ENCODE results near the gene DDI2.
"Not testable (repeated sequence)": the region's sequence is repeated elsewhere in the genome, so short reads cannot be mapped to it uniquely, and the experiment has no call there.

The DDI2 gene

DNA sequence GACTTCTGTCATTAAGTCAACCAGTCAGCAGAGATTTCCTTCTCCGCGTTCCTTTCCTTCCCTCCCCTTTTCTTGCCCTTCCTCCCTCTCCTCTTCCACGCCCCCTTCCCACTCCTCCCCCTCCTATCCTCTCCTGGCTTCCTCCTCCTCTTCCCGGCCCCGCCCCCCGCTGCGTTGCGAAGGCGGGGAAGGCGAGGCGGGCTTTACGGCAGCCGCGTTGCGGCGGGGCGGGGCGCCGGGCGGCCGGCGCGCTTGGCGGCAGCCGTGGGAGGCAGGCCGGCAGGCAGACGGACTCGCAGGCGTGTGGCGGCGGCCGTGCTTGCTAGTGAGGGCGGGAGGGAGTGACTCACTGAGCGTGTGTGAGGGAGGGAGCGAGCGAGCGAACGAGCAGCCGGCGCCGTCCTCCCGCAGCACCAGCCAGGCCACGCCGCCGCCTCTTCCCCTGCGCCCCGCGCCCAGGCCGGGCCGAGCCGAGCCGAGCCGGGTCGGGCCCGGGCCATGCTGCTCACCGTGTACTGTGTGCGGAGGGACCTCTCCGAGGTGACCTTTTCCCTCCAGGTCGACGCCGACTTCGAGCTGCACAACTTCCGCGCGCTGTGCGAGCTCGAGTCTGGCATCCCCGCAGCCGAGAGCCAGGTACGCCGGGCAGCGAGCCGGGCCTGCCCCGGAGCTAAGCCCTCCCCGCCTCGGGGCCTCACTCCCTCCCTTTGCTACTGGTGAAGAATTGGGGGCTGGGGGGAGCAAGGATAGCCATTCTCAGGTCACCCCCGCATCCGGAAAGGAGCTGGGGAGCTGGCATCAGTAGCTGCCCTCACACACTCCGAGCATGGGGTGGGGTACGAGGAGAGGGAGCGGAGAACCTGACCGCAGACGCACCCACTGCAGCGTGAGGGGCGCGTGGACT lies at the start of gene DDI2:
DDI2 (plus strand) TSS at position 286 of the 904 bp plus-strand sequence; CDS start at position 499, 213 bp downstream.
- DNase-seq, result peak; percentile 94

DNA sequence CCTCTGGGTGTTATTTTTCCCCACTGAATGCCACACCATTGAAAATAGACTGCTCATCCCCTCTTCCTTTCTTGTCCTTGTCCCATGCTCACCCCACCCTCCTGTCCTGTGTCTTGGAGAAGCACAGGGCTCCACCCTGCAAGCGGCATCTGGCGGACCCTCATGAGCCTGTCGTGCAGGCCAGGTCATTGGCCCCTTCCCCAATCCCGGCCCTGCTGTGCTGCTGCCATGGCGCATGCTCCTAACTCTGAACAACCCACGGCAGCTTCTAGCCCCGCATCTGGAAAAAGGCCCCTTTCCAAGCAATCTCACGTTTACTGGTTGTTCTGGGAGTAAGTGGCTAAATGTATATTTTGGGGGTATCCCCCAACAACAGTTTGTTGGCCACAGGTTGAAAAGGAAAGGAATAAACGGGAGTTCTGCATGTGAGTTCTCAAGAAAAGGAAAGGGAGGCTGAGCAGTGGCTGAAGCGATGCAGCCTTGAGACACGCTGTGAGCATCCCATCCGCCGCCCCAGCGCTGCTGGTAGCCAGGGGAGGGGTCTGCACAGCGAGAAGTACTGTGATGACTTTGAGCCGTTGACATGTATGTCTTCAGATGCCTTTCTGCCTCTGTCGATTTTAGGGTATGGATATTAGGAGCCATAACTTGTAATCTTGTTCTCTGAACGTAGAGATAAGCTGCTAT lies 48.7 kb upstream of the DDI2 start:
- no peak for DNase-seq

DNA sequence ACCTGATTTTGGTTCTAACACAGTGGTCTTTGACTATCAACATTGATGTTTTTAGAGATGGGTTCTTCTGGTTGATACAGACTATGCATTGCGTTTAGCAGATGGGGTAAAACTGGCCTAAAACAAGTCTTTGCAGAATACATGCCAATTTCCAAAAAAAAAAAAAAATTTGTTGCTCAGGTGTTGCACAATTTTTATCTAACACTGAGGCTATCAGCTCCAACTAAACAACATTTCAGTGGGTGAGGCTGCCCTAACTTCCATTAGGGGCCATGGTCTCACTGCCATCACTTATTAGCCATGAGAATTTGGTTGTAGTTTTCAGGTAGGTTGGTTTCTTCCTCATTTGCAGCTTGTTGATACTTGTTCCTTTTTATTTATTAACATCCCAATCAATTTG lies 46.4 kb upstream of the DDI2 start:
- no peak for DNase-seq

DNA sequence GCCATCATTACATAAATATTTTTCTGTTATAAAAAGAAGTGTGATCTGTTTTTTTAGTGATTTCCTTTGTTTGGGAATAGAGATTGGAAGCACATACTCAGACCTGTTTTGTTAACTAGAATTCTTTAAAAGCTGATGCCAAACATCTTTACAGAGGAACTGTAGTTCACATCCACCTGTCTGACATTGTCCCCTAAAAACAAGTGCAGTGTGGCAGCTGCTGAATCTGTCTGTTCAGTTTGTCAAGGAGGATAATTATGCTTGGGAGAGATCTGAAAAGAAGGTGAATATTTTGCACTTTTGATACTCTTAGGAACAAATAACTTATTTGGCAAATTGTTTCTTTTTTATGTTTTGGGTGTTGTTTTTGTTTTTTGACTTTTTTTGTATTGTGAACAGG lies 46.0 kb upstream of the DDI2 start:
- DNase-seq, result no peak

DNA sequence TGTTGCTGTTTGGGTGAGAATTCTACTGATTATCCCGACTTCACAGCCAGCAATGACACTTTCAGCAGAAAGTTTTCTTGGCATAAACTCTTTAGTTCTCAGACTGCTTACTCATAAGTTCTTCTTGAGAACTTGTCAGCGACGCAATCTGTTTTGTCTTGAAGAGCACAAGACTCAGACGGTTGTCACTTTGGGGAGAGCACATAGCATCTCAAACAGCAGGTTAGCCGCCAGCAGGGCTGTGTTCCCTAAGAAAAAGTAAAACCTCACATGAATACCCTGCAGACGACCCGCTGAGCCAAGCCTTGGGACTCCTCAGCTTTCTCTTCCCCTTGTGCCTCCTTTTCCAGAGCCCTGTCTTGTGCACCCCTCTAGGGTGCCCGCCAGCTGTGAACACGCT lies 43.8 kb upstream of the DDI2 start:
- no peak for DNase-seq

DNA sequence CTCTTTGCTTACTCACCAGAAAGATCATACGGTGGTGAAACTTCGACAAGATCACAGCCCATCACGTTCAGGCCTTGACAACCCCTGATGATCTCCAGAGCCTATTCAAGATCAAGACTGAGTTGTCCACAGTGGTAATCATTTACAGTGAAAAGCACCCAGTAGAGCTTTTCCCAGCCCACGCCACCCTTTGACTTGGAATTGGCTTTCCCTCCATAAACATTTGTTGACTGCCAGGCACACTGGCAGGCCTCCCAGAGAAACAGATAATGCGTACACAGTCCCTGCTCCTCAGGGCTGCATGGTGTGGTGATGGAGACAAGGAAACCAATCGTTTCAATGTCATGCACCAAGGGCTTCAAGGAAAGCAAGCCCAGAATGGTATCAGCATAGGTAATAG lies 42.5 kb upstream of the DDI2 start:
- no peak for DNase-seq

DNA sequence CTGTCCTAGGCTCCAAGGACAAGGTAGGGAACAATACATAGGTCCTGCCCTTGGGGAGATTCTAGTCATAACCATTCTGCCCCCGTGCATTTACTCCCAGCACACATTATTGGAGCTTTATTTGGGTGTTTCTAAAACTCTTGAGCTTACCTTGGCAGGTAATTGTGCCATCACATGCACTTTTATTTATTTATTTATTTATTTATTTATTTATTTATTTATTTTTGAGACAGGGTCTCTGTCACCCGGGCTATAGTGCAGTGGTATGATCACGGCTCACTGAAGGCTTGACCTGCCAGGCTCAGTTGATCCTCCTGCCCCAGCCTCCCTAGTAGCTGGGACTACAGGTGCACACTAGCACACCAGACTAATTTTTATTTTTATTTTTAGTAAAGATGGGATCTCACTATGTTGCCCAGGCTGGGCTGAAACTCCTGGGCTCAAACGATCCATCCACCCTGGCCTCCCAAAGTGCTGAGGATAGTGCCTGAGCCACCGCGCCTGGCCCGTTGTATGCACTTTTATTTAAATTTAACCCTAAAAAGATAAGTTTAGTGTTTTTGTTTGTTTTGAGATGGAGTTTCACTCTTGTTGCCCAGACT lies 41.6 kb upstream of the DDI2 start:
- DNase-seq, result no peak

DNA sequence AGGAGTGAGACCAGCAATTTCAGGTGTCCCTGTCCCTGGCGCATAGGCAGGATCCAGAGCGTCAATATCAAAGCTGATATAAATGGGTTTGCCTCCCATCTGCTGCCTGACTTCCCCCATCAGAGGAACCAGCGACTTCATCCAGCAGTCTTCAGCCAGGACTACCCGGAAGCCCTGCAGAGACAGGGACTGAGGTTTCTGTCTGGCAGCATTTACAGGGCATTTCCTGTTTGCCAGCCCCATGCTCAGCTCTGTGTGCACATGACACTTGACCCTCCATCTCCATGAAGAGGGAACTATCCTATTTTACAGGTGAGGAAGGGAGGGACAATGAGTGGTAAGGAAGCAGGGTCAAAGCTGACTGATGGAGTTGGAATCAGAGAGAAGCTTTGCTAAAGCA lies 39.6 kb upstream of the DDI2 start:
- DNase-seq, result no peak

DNA sequence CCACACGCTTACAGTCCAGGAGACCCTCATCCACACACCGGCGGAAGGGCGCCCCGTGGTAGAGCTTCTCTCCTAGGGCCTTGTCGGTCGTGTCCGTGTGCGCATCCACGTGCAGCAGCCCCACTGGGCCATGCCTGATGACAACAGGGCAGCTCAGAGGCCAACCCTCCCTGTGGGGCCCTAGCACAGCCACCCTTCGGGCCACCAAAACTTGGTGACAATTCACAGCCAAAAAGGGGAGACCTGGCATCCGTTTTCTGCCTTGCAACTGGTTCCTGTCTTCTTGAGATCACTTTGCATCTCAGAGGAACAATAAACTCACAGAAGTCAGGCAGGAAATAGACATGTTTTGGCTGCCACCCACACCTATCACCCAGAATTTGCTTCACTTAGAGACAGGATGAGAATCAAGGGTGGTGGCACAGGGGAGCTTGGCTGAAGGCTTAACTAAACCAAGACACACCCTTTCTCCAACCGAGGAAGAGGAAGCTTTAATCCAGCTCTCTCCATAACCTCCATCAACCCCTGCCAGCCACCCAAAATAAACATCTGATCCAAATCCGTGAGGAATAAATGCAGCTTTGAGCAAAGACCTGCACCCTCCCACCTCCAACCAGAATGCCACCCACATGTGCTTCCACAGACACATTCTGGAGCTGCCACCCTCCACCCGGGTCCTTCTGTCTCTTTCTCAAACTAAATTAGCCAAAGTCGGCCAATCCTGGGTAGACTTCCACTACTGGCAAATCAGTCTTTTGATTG lies 38.2 kb upstream of the DDI2 start:
- DNase-seq, result peak; percentile 37

DNA sequence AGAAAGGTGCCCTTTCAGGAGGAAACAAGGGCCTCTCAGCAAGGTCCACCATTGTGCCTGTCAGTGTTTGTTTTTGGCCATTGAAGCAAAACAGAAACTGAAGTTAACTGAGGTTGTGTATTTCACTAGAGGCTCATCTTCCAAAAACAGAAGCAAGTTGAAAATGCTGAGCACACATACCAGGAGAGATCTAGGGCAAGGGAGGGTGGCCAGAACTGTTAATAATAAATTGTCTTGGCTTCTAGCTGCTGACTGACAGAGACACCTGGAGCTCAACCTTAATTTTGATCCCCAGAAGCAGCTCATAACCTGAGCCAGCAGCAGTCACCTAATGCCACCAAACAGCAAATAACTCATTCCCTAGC lies 37.6 kb upstream of the DDI2 start:
- DNase-seq, result no peak

DNA sequence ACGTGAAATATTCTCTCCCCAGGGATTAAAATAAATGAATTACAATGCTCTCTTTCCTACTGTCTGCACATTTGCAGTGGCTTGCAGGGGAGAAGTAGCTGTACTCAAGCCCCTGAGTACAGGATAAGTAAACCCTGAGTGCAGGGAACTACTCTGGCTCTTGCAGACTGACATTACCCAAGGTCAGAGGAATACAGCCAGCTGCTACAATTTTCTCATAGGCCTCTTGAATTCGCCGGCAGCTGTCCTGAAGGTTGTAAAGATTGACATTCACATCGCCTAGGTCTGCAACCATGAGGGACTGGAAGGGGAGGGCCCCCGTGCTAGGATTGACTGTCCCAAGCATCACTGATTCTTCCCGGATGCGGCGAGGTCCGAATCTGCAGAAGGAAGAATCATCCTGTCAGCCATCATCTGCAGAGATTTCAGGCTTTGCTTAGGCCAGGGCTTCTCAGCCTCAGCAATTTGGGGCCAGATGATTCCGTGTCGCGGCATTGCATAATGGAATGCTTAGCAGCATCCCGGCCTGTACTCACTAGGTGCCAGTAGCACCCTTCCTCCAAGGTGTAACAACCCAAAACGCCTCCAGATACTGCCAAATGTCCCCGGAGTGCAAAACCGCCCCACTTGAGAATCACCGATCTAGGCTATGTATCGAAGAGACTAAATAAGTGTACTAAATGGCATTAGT lies 34.1 kb upstream of the DDI2 start:
- no peak for DNase-seq

DNA sequence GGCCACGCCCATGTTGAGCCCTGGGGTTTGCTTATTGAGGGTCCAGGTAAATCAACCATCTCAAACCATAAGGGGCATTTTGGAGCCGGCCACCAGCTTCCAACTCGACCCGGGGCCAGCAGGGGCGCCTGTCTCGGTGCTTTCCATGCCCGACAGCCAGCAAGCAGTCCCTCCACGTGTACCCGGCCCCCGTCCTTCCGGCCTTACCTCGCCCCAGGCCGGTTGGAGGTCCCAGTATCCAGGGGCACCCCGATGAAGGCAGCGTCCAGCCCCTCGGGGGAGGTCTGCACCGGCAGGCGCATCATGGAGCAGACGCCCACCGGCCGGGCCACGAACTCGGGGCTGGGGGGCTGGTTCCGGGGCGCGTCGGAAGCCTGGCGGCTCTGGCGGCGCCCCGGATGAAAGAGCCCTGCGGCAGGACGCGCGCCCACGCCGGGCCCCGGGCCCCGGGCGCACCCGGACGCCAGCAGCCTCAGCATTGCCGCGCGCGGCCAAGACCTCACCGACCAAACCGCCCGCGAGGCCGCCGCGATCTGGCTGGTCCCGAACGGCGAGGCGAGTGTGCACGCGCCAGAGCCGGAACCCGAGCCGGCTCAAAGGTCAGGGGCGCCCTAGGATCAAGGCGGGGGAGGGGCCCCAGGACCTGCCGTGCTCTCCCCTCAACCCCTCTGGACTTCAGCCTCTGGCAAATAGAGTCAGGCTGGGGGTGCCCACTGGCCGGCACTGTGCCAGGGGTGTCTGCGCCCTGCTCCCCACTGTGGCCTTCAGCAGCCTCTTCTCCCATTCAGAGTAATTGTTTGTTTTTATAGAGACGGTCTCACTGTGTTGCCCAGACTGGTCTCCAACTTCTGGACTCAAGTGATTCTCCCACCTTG lies 32.5 kb upstream of the DDI2 start, which contains the start of gene AGMAT:
AGMAT (minus strand) TSS at position 563 of the 875 bp plus-strand sequence; CDS start at position 479, 84 bp downstream.
- DNase-seq, result peak; percentile 47

DNA sequence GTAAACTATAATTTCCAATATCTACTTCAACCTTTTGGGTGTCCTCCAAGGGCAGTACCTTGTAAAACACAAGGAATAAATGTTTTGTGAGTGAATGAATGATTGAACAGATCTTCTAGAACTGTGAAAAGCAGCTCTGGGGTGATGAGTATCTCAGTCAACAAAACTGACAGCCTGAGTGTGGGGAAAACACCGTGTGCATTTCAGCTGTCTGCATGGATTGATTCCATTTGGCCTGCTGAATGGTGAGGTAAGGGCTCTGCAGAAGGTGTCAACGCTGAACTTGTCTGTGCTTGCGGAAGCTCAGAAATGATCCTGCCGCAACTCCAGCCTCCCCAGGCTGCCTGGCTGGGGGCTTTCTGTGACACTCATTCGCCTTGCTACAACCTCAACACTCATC lies 25.0 kb upstream of the DDI2 start:
- no peak for DNase-seq

DNA sequence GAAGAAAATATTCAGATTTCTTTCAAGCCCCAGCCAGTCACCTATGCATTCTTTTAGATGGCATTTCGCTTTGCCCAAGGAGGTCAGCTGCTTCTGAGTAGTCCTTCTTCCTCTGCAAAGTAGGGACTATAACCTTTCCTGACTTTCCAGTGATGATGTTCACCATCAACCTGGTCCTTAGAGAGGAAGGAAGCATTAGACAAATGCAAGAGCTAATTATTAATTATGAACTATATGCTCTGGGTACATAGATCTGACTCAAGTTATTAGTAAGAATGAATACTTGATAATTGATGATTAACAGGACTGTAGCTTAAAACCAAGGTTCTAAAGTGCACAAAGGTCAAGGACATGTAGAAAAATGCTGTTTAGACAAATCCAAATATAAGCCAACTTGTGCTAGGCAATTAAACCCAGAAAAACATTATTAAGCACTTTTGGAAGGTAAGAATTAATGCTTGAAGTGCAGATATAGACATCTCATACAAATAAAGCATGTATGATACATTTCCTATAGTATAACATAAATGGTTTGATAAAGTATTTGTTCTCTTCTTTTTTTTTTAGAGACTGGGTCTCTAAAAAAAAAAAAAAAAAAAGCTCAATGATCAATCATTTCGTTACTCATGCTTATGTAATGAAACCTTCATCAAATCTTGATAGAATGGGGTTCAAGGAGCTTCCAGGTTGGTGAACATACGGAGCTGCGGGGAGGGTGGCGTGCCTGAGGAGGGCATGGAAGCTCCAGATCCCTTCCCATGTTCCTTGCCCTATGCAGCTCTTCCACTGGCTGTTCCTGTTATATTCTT lies 21.2 kb upstream of the DDI2 start:
- no peak for DNase-seq

DNA sequence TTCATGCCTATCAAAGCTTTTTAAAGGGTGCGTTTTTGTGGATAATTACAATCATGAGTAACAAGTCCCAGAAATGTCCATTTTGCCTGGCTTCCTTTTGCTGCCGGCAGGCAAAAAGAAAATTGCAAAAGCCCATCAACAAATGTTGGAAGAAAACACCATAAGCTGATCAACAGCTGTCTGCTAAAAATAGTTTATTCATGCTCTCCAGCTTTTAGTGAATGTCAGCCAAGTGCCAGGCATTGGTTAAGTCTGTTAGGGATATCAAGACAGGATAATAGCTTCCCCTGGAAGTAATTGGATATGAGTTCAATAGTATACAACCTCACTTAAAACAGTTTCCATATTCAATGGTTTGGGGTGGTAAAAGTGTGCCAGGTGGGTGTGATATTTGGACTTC lies 18.8 kb upstream of the DDI2 start:
- no peak for DNase-seq

DNA sequence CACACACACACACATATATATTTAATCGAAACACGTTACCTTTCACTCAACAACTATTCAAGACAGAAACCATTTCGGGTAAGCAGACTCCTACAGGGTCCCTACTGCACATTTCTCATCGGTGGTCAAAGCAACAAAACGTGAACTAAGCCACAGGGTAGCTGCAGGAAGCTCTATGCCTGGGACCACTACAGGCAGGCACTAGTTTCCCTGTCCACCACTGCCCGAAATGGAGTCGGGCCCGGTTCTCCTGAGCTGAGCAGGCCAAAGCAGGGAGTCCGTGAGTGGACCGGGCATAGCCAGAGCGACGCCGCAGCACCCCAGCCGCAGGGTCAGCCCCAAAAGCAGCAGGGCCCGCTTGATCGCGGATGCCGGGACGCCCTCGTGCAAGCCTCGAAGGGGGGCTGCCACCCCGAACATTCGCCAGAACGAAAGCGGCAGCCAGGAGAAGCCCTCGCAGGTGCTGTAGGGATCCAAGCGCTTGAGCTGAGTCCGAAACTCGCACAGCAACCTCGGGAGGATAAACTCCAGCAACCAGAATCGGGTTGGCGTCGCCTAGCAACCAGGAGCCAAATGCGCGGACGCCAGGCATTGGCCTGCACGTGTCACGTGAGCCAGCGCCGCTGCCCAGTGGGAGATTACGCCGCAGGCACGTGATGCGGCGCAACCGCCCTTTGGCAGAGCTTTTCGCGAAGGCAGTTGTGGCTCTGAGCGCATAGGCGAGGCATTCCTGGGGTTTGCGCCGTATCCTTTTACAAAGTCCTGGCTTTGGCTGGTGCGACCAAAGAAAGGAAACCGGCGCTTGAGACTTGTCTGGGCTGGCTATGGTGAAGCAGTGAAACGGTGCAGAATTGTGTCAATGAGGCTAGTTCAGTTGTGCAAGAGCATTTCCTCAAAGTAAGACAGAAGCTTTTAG lies 13.9 kb upstream of the DDI2 start:
- DNase-seq, result peak; percentile 94

DNA sequence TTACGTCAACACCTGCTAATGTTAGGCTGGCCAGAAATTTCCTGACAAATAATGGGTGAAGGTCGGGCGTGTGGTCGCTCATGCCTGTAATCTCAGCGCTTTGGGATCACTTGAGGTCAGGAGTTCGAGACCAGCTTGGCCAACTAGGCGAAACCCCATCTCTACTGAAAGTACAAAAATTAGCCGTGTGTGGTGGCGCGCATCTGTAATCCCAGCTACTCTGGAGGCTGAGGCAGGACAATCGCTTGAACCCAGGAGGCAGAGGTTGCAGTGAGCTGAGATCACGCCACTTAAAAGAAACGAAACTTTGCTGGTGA lies 13.3 kb upstream of the DDI2 start:
- DNase-seq, result peak; percentile 18

DNA sequence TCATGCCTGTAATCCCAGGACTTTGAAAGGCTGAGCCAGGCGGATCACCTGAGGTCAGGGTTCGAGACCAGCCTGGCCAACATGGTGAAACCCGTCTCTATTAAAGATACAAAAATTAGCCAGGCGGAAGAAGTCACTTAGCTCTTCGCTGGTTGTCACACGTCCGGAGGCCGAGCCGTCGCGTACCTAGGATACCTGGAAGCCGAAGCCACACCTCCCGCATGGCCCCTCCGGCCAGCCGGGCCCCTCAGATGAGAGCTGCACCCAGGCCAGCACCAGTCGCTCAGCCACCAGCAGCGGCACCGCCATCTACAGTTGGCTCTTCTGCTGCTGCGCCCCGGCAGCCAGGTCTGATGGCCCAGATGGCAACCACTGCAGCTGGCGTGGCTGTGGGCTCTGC lies 12.9 kb upstream of the DDI2 start:
- DNase-seq, result not testable (repeated sequence)

Measured in CD4-positive, alpha-beta T cell treated with Interleukin-15 for 1 hour (primary cell).